ENCODE measurements around the gene PRR19. TPM values are rescaled to one million over a fixed set of nuclear protein-coding genes. Genes with fewer than 3 reads are reported as not detected.

The PRR19 gene
- total and polyA plus RNA-seq, 2 donors (not counting 1 experiment from before 2014, with no cell fraction given): 0.39 to 0.54 TPM

DNA sequence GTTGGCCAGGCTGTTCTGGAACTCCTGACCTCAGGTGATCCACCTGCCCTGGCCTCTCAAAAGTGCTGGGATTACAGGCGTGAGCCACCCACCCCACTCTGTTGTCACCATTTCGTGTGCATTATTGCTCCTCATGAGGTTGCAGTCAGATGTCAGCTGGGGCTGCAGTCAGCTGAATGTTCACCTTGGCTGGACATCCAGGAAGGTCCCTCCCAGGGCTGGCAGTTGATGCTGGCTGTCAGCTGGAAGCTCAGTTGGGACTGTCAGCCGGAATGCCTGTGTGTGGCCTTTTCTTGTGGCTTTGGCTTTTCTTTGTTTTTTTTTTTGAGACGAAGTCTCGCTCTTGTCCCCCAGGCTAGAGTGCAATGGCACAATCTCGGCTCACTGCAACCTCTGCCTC lies 30.1 kb downstream of the PRR19 start:
- Histone ChIP-seq H3K27ac (ENCODE audit: low read length in 2 of 2) (no peak overlapping the region), H3K9ac (ENCODE audit: low read length) (no peak overlapping the region), H3K4me1 (ENCODE audit: control insufficient read depth in 2 of 2, insufficient read depth in 2 of 2, low read length in 2 of 2) (peaks cover 1 to 5% of the 10 kb centered on the region in 2 donors), H3K4me2 (replicated peaks; ENCODE audit: low read depth, low read length, poor library complexity, severe bottlenecking) (no peak overlapping the region), H3K4me3 (ENCODE audit: control extremely low read depth in 1 of 5, extremely low read depth in 1 of 5, insufficient read depth in 1 of 5, low read depth in 2 of 5, low read length in 4 of 5) (no peak overlapping the region), H2AFZ (ENCODE audit: insufficient read depth, low read depth, low read length, poor library complexity, severe bottlenecking) (no peak overlapping the region), H4K20me1 (ENCODE audit: control insufficient read depth, insufficient read depth, low read length, poor library complexity, severe bottlenecking) (no peaks in the 10 kb centered on the region), H3K9me3 (ENCODE audit: control extremely low read depth in 1 of 3, control insufficient read depth in 2 of 3, insufficient read depth in 1 of 3, low read length in 2 of 3) (no peaks in the 10 kb centered on the region), H3K79me2 (ENCODE audit: control insufficient read depth, insufficient read depth, low read length) (peaks cover 30% of the 10 kb centered on the region), H3K27me3 (replicated peaks in 1 of 4; ENCODE audit: control extremely low read depth in 1 of 4, control insufficient read depth in 3 of 4, insufficient read depth in 4 of 4, low read length in 3 of 4) (no peaks in the 10 kb centered on the region), H3K36me3 (replicated peaks in 1 of 2; ENCODE audit: control extremely low read depth in 1 of 2, control insufficient read depth in 1 of 2, extremely low read depth in 1 of 2, insufficient read depth in 2 of 2, low read length in 1 of 2) (peaks cover 0 to 16% of the 10 kb centered on the region in 2 experiments)
- ChIA-PET POLR2A (interaction anchor here (0.6 kb wide), 1 partner anchor 457 kb away, joined by 3 read pairs; no protein-coding TSS in a partner anchor), CTCF (interaction anchor here (0.8 kb wide), 1 partner anchor 107 kb away, joined by 3 read pairs; no protein-coding TSS in a partner anchor)
- ATAC-seq (ENCODE audit: low read depth): no peak
- intact Hi-C loops (cut with micrococcal nuclease): no loop called here
- Mint-ChIP-seq H3K9me3 (ENCODE audit: insufficient read depth) (no peaks in the 10 kb centered on the region), H3K4me1 (peaks cover 8% of the 10 kb centered on the region), H3K27me3 (no peaks in the 10 kb centered on the region), H3K4me3 (no peak overlapping the region), H3K27ac (no peak overlapping the region)
- 92% methylated on average over 3 of the region's 6 CpGs for WGBS (ENCODE audit: insufficient coverage)
- no peak for TF ChIP-seq CTCF (IDR thresholded peaks at IDR 0.05)
- TF ChIP-seq EZH2 (IDR thresholded peaks at IDR 0.05; ENCODE audit: borderline replicate concordance, insufficient read depth, low read depth, low read length, poor library complexity, severe bottlenecking): no peak
- DNase-seq: no peak

- H3K79me2 ChIP-seq (ENCODE audit: control insufficient read depth, insufficient read depth, low read length): peaks cover 21% of the 10 kb centered on the region
- no peaks in the 10 kb centered on the region for H3K4me1 ChIP-seq (ENCODE audit: control insufficient read depth in 2 of 2, insufficient read depth in 2 of 2, low read length in 2 of 2)
- no peak for ATAC-seq (ENCODE audit: low read depth)
- WGBS (ENCODE audit: insufficient coverage): 98% methylated on average over 3 of the region's 3 CpGs
- no peak overlapping the region for H3K27ac ChIP-seq (ENCODE audit: low read length in 2 of 2)
- no peak overlapping the region for H3K4me3 Mint-ChIP-seq
- no peaks in the 10 kb centered on the region for H3K27me3 ChIP-seq (replicated peaks in 1 of 4; ENCODE audit: control extremely low read depth in 1 of 4, control insufficient read depth in 3 of 4, insufficient read depth in 4 of 4, low read length in 3 of 4)
- no peaks in the 10 kb centered on the region for H3K27me3 Mint-ChIP-seq
- H3K9me3 ChIP-seq (ENCODE audit: control extremely low read depth in 1 of 3, control insufficient read depth in 2 of 3, insufficient read depth in 1 of 3, low read length in 2 of 3): no peaks in the 10 kb centered on the region
- DNase-seq: no peak
- H4K20me1 ChIP-seq (ENCODE audit: control insufficient read depth, insufficient read depth, low read length, poor library complexity, severe bottlenecking): no peaks in the 10 kb centered on the region
- TF ChIP-seq EZH2 (IDR thresholded peaks at IDR 0.05; ENCODE audit: borderline replicate concordance, insufficient read depth, low read depth, low read length, poor library complexity, severe bottlenecking): no peak
- TF ChIP-seq CTCF (IDR thresholded peaks at IDR 0.05): no peak
- POLR2A ChIA-PET: no interaction called here
- CTCF ChIA-PET: interaction anchor here (0.5 to 0.7 kb wide), 2 partner anchors 24 to 29 kb away, joined by 3 to 4 read pairs; no protein-coding TSS in a partner anchor
- H3K4me2 ChIP-seq (replicated peaks; ENCODE audit: low read depth, low read length, poor library complexity, severe bottlenecking): no peak overlapping the region
- H3K9ac ChIP-seq (ENCODE audit: low read length): no peak overlapping the region
- no peaks in the 10 kb centered on the region for H3K9me3 Mint-ChIP-seq (ENCODE audit: insufficient read depth)
- no peak overlapping the region for H2AFZ ChIP-seq (ENCODE audit: insufficient read depth, low read depth, low read length, poor library complexity, severe bottlenecking)
- intact Hi-C loops (cut with micrococcal nuclease): no loop called here
- H3K4me3 ChIP-seq (ENCODE audit: control extremely low read depth in 1 of 5, extremely low read depth in 1 of 5, insufficient read depth in 1 of 5, low read depth in 2 of 5, low read length in 4 of 5): no peak overlapping the region
- H3K36me3 ChIP-seq (replicated peaks in 1 of 2; ENCODE audit: control extremely low read depth in 1 of 2, control insufficient read depth in 1 of 2, extremely low read depth in 1 of 2, insufficient read depth in 2 of 2, low read length in 1 of 2): peaks cover 0 to 16% of the 10 kb centered on the region in 2 experiments
- H3K27ac Mint-ChIP-seq: no peak overlapping the region
- H3K4me1 Mint-ChIP-seq: peaks cover 4% of the 10 kb centered on the region
These were observed 31.1 kb downstream of the PRR19 start for GRCh38 chr19:42333018-42333417.

All from B cell (primary cell).